Loucy (cell line): ENCODE measurements around the gene KRT82.

Experiments
- EZH2phosphoT487 ChIP-seq: fragments of 200-600 bp; IDR thresholded peaks from 2 replicates; pipeline ENCODE4 v1.6.1; 2018; ENCODE audit warnings: antibody characterized with exemption, mild to moderate bottlenecking, moderate library complexity, borderline replicate concordance
- TF ChIP-seq, protein P1 (sequence below): fragments of 200-600 bp; sonication (generic); conservative IDR thresholded peaks from 2 replicates; pipeline ENCODE4 v1.5.1; 2014; ENCODE audit warnings: mild to moderate bottlenecking, antibody characterized with exemption, low read length

DNA sequence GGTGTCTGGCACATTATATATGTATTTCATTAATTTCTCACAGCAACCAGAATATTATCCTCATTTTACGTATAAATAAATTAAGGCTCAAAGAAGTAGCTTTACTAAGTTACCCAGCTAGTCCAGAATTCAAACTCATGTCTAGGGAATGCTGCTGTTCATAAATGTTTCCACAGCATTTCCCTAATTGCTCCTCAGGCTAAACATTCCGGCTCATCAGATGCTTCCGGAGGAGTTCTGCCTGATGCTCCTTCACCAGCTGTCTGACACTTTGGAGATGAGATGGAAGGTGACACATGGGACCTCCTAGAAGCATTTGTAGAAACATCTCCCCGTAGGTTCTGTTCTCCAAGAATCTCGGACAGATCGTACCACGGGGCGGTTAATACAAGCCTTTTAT is 51.0 kb downstream of the KRT82 start:
- TF ChIP-seq, protein P1, sequence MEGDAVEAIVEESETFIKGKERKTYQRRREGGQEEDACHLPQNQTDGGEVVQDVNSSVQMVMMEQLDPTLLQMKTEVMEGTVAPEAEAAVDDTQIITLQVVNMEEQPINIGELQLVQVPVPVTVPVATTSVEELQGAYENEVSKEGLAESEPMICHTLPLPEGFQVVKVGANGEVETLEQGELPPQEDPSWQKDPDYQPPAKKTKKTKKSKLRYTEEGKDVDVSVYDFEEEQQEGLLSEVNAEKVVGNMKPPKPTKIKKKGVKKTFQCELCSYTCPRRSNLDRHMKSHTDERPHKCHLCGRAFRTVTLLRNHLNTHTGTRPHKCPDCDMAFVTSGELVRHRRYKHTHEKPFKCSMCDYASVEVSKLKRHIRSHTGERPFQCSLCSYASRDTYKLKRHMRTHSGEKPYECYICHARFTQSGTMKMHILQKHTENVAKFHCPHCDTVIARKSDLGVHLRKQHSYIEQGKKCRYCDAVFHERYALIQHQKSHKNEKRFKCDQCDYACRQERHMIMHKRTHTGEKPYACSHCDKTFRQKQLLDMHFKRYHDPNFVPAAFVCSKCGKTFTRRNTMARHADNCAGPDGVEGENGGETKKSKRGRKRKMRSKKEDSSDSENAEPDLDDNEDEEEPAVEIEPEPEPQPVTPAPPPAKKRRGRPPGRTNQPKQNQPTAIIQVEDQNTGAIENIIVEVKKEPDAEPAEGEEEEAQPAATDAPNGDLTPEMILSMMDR: no peak
- no peak for TF ChIP-seq EZH2phosphoT487
